GM23338 (cell line): ENCODE measurements around the gene STX4. TPM values are rescaled to one million over a fixed set of nuclear protein-coding genes. Genes with fewer than 3 reads are reported as not detected.
A peak's percentile ranks its signal among the peaks of the same experiment; 100 is the strongest.

Source experiments
- ATAC-seq: fragments of 200-7000 bp; cut with Tn5 transposase; 3 replicates; pipeline ENCODE4 v1.9.1; 2020
- DNase-seq: peaks from one replicate; pipeline ENCODE4 v3.0.0-alpha.2; 2015; ENCODE audit warnings: low spot score
- H2AFZ ChIP-seq: fragments of 200-600 bp; sonication (generic); 2 replicates; pipeline ENCODE4 v1.8.0; 2016; ENCODE audit warnings: antibody characterized with exemption, mild to moderate bottlenecking, moderate library complexity
- H3F3A ChIP-seq: fragments of 200-600 bp; sonication (generic); replicated peaks from 2 replicates; pipeline ENCODE4 v1.8.0; 2017; ENCODE audit warnings: antibody characterized with exemption, mixed run types, low read depth
- H3K27ac ChIP-seq: fragments of 200-600 bp; sonication (generic); 2 replicates; pipeline ENCODE4 v1.6.1; 2016; ENCODE audit warnings: low read depth
- H3K27me3 ChIP-seq: fragments of 200-600 bp; sonication (generic); 2 replicates; pipeline ENCODE4 v1.8.0; 2016; ENCODE audit warnings: mild to moderate bottlenecking, mixed run types, moderate library complexity; ENCODE audit not compliant: insufficient read depth
- H3K36me3 ChIP-seq: fragments of 200-600 bp; sonication (generic); 2 replicates; pipeline ENCODE4 v1.8.0; 2016; ENCODE audit warnings: mild to moderate bottlenecking; ENCODE audit not compliant: insufficient read depth
- H3K4me1 ChIP-seq: fragments of 200-600 bp; sonication (generic); 2 replicates; pipeline ENCODE4 v1.8.0; 2016; ENCODE audit warnings: mild to moderate bottlenecking, moderate library complexity; ENCODE audit not compliant: insufficient read depth
- H3K4me2 ChIP-seq: fragments of 200-600 bp; sonication (generic); 2 replicates; pipeline ENCODE4 v1.7.1; 2017; ENCODE audit warnings: mixed run types
- H3K4me3 ChIP-seq: fragments of 200-600 bp; sonication (generic); 2 replicates; pipeline ENCODE4 v1.6.1; 2016; ENCODE audit warnings: mixed run types
- H3K79me2 ChIP-seq: fragments of 200-600 bp; sonication (generic); replicated peaks from 2 replicates; pipeline ENCODE4 v1.8.0; 2017; ENCODE audit warnings: mild to moderate bottlenecking; ENCODE audit not compliant: insufficient read depth
- H3K9me2 ChIP-seq: fragments of 200-600 bp; sonication (generic); 2 replicates; pipeline ENCODE4 v1.8.0; 2017; ENCODE audit not compliant: insufficient read depth
- H4K20me1 ChIP-seq: fragments of 200-600 bp; sonication (generic); replicated peaks from 2 replicates; pipeline ENCODE4 v1.8.0; 2017; ENCODE audit warnings: mild to moderate bottlenecking; ENCODE audit not compliant: insufficient read depth
- H3K27ac Mint-ChIP-seq: 2 replicates; pipeline ENCODE4 v1.8.0; 2020; ENCODE audit warnings: inconsistent platforms, mild to moderate bottlenecking, moderate library complexity, mixed read lengths
- H3K27me3 Mint-ChIP-seq: 3 replicates; pipeline ENCODE4 v1.8.0; 2022; ENCODE audit warnings: low read depth, mild to moderate bottlenecking, moderate library complexity, mixed read lengths, inconsistent platforms; ENCODE audit not compliant: insufficient read depth, poor library complexity
- H3K36me3 Mint-ChIP-seq: 3 replicates; pipeline ENCODE4 v1.8.0; 2021; ENCODE audit warnings: low read depth, mild to moderate bottlenecking, inconsistent platforms, moderate library complexity, mixed read lengths
- H3K4me1 Mint-ChIP-seq: 3 replicates; pipeline ENCODE4 v1.8.0; 2020; ENCODE audit warnings: mild to moderate bottlenecking, inconsistent platforms, mixed read lengths
- H3K4me3 Mint-ChIP-seq: 3 replicates; pipeline ENCODE4 v1.8.0; 2021; ENCODE audit warnings: moderate library complexity, mild to moderate bottlenecking, inconsistent platforms, mixed read lengths
- H3K9me3 Mint-ChIP-seq: 3 replicates; pipeline ENCODE4 v1.8.0; 2020; ENCODE audit warnings: moderate library complexity, mild to moderate bottlenecking, inconsistent platforms, mixed read lengths
- CREB1 ChIP-seq: fragments of 250-450 bp; sonication (Bioruptor Pico); IDR thresholded peaks from 2 replicates; pipeline ENCODE4 v1.5.0; 2020; ENCODE audit warnings: low read depth, mild to moderate bottlenecking, moderate library complexity
- CTCF ChIP-seq, 2 experiments: fragments of 200-600 bp in 1 of 2; sonication (generic) in 1 of 2; conservative IDR thresholded peaks; 2 replicates each; pipeline versions ENCODE4 v1.5.1 to v1.6.1; 2016 to 2017; ENCODE audit warnings: antibody characterized with exemption in 2 of 2, low read depth in 2 of 2, mild to moderate bottlenecking in 2 of 2, moderate library complexity in 1 of 2
- EZH2phosphoT487 ChIP-seq: fragments of 200-600 bp; sonication (generic); IDR thresholded peaks from one replicate; pipeline ENCODE4 v1.8.1; 2018; ENCODE audit warnings: antibody characterized with exemption; ENCODE audit not compliant: unreplicated experiment
- JUNB ChIP-seq: IDR thresholded peaks from one replicate; pipeline ENCODE4 v1.6.1; 2016; ENCODE audit warnings: antibody characterized with exemption; ENCODE audit not compliant: unreplicated experiment
- POLR2AphosphoS5 ChIP-seq: IDR thresholded peaks from 2 replicates; pipeline ENCODE4 v1.6.1; 2016; ENCODE audit warnings: antibody characterized with exemption, low read depth
- REST ChIP-seq: IDR thresholded peaks from one replicate; pipeline ENCODE4 v1.6.1; 2018; ENCODE audit warnings: antibody characterized with exemption; ENCODE audit not compliant: unreplicated experiment
- STAT1 ChIP-seq: IDR thresholded peaks from one replicate; pipeline ENCODE4 v1.6.1; 2016; ENCODE audit warnings: antibody characterized with exemption; ENCODE audit not compliant: unreplicated experiment
- ZNF114 ChIP-seq: fragments of 250-450 bp; sonication (Bioruptor Pico); IDR thresholded peaks from 2 replicates; pipeline ENCODE4 v1.5.0; 2020; ENCODE audit warnings: mild to moderate bottlenecking, moderate library complexity
- polyA plus RNA-seq: library from polyadenylated mRNA; unstranded; fragments of >200 nt; fragmentation: Nextera tagmentation; extraction: Ambion mirVana; gene quantifications from 2 replicates; pipeline ENCODE4 v1.2.1, GENCODE V29; 2016
- total RNA-seq: library from RNA; depleted of rRNA; stranded (reverse); fragments of >200 nt; shearing (Covaris generic); gene quantifications from 2 replicates; pipeline ENCODE4 v1.2.3, GENCODE V29; 2014

The STX4 gene
- total and polyA plus RNA-seq, 2 experiments from 2014 or later = 13.0 to 39.3 TPM

- no peak overlapping the region for H3K4me3 Mint-ChIP-seq
- no peak overlapping the region for H2AFZ ChIP-seq
- H3K4me3 ChIP-seq = no peak overlapping the region
- H3K27ac ChIP-seq = no peak overlapping the region
- peaks cover 6% of the 10 kb centered on the region for H3K36me3 Mint-ChIP-seq
- H3K4me1 Mint-ChIP-seq = peaks cover 3% of the 10 kb centered on the region; the same call in 1 of the 3 replicates
- no peak for ATAC-seq
- H3K27ac Mint-ChIP-seq = no peak overlapping the region
- H3K9me3 Mint-ChIP-seq = no peaks in the 10 kb centered on the region
- no peaks in the 10 kb centered on the region; the same call in 1 of the 2 replicates for H3K79me2 ChIP-seq
- H4K20me1 ChIP-seq = no peaks in the 10 kb centered on the region
- H3K4me1 ChIP-seq = 0 out of 2 replicates have a peak, but pooled peaks cover 9% of the 10 kb centered on the region
- no peak for DNase-seq
- H3F3A ChIP-seq = peaks cover 13% of the 10 kb centered on the region; the same call in 1 of the 2 replicates
- no peaks in the 10 kb centered on the region for H3K27me3 ChIP-seq
- peaks cover 6% of the 10 kb centered on the region for H3K27me3 Mint-ChIP-seq
- H3K36me3 ChIP-seq = no peaks in the 10 kb centered on the region; the same call in 1 of the 2 replicates
- no peak for TF ChIP-seq POLR2AphosphoS5
- TF ChIP-seq ZNF114 = no peak
- no peak for TF ChIP-seq EZH2phosphoT487
- no peak for TF ChIP-seq STAT1
- TF ChIP-seq JUNB = no peak
- no peak for TF ChIP-seq CTCF (conservative IDR thresholded peaks at IDR 0.05; ENCODE audit: low read depth in 2 of 2)
- no peak for TF ChIP-seq CREB1
- H3K9me2 ChIP-seq = no peaks in the 10 kb centered on the region
- H3K4me2 ChIP-seq = no peak overlapping the region
Observed at GRCh38 chr16:31038993-31039392, 5.6 kb downstream of the STX4 start.

- Histone ChIP-seq H3F3A (peaks cover 12% of the 10 kb centered on the region; the same call in 1 of the 2 replicates), H3K36me3 (no peaks in the 10 kb centered on the region; the same call in 1 of the 2 replicates), H3K9me2 (no peaks in the 10 kb centered on the region), H3K4me3 (peak overlapping the region; percentile 58), H4K20me1 (no peaks in the 10 kb centered on the region), H3K27ac (no peak overlapping the region), H3K4me1 (0 out of 2 replicates have a peak, but pooled peaks cover 9% of the 10 kb centered on the region), H3K27me3 (no peaks in the 10 kb centered on the region), H3K4me2 (peak overlapping the region; percentile 75), H2AFZ (peak overlapping the region; percentile 93), H3K79me2 (no peaks in the 10 kb centered on the region)
- ATAC-seq (no peak), DNase-seq (no peak)
- Mint-ChIP-seq H3K27ac (no peak overlapping the region), H3K36me3 (peaks cover 3% of the 10 kb centered on the region), H3K9me3 (no peaks in the 10 kb centered on the region), H3K4me1 (peaks cover 3% of the 10 kb centered on the region; the same call in 1 of the 3 replicates), H3K4me3 (peak overlapping the region; percentile 63), H3K27me3 (peaks cover 4% of the 10 kb centered on the region)
- TF ChIP-seq ZNF114 (no peak), REST (peak; percentile 47)
Observed at GRCh38 chr16:31042866-31043265, 9.5 kb downstream of the STX4 start.
